HCT116 (cell line): Measurements from ENCODE around the gene HHIPL1.

Experiments used
- CEBPB ChIP-seq: IDR thresholded peaks from 2 replicates; pipeline ENCODE4 v1.6.1; 2012; ENCODE audit warnings: low read depth
- EZH2 ChIP-seq: fragments of 200-600 bp; sonication (generic); IDR thresholded peaks from 2 replicates; pipeline ENCODE4 v1.6.1; 2017; ENCODE audit warnings: antibody characterized with exemption, mixed run types
- EZH2phosphoT487 ChIP-seq: fragments of 200-600 bp; IDR thresholded peaks from 2 replicates; pipeline ENCODE4 v1.6.1; 2018; ENCODE audit warnings: antibody characterized with exemption, borderline replicate concordance
- FOSL1 ChIP-seq: IDR thresholded peaks from 2 replicates; pipeline ENCODE4 v1.6.1; 2012; ENCODE audit warnings: low read depth
- POLR2A ChIP-seq: IDR thresholded peaks from 2 replicates; pipeline ENCODE4 v1.7.0; 2011; ENCODE audit warnings: borderline replicate concordance; ENCODE audit not compliant: insufficient read depth, insufficient read length; ENCODE audit errors: extremely low read depth
- POLR2AphosphoS5 ChIP-seq: IDR thresholded peaks from 2 replicates; pipeline ENCODE4 v1.6.1; 2011; ENCODE audit warnings: mild to moderate bottlenecking, low read depth, low read length, moderate library complexity
- SIN3A ChIP-seq: IDR thresholded peaks from 2 replicates; pipeline ENCODE4 v1.6.1; 2012; ENCODE audit warnings: low read depth
- SRF ChIP-seq: IDR thresholded peaks from 2 replicates; pipeline ENCODE4 v1.6.1; 2012; ENCODE audit warnings: low read depth
- ZBTB33 ChIP-seq: IDR thresholded peaks from 2 replicates; pipeline ENCODE4 v1.6.1; 2011; ENCODE audit warnings: mild to moderate bottlenecking, low read length, moderate library complexity; ENCODE audit not compliant: insufficient replicate concordance; ENCODE audit errors: extremely low read depth
- ZFX ChIP-seq: fragments of 450-650 bp; IDR thresholded peaks from 2 replicates; pipeline ENCODE4 v1.6.1; 2017
- TF ChIP-seq, protein P1 (sequence below), 3 experiments: fragments of 200-600 bp in 1 of 3; sonication (generic) in 1 of 3; IDR thresholded peaks in 2 of 3; conservative IDR thresholded peaks in 1 of 3; 2 replicates each; pipeline ENCODE4 v1.5.1; 2012 to 2017; ENCODE audit warnings: low read depth in 2 of 3, low read length in 2 of 3, antibody characterized with exemption in 1 of 3, borderline replicate concordance in 1 of 3, control low read depth in 1 of 3, mild to moderate bottlenecking in 1 of 3, mixed read lengths in 1 of 3, mixed run types in 1 of 3, moderate library complexity in 1 of 3; ENCODE audit not compliant: insufficient read depth in 1 of 3

DNA sequence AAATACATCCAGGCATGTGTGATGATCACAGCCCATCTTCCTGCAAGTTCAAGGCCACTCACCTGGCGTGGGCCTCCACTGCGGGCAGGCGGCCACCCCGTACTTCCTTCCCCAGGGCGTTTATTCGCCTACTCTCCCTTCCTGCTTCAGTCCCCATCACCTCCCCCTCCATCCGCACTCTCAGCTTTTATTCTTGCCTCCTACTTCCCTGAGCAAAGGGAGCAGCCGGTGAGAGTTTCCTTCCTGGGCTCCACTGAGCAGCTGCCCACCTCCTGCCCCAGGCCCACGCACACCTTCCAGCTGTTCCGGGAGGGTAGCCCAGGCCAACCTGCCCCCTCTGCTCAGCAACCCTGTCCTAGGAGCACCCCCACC lies 43.3 kb downstream of the HHIPL1 start:
- no peak for TF ChIP-seq EZH2phosphoT487
- no peak for TF ChIP-seq EZH2
- TF ChIP-seq, protein P1, sequence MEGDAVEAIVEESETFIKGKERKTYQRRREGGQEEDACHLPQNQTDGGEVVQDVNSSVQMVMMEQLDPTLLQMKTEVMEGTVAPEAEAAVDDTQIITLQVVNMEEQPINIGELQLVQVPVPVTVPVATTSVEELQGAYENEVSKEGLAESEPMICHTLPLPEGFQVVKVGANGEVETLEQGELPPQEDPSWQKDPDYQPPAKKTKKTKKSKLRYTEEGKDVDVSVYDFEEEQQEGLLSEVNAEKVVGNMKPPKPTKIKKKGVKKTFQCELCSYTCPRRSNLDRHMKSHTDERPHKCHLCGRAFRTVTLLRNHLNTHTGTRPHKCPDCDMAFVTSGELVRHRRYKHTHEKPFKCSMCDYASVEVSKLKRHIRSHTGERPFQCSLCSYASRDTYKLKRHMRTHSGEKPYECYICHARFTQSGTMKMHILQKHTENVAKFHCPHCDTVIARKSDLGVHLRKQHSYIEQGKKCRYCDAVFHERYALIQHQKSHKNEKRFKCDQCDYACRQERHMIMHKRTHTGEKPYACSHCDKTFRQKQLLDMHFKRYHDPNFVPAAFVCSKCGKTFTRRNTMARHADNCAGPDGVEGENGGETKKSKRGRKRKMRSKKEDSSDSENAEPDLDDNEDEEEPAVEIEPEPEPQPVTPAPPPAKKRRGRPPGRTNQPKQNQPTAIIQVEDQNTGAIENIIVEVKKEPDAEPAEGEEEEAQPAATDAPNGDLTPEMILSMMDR (IDR thresholded peaks at IDR 0.05 in 2 of 3, conservative IDR thresholded peaks at IDR 0.05 in 1 of 3; ENCODE audit: borderline replicate concordance in 1 of 3, insufficient read depth in 1 of 3, low read depth in 2 of 3, low read length in 2 of 3), result no peak
- no peak for TF ChIP-seq POLR2A
- no peak for TF ChIP-seq SIN3A
- TF ChIP-seq ZFX, result no peak
- TF ChIP-seq ZBTB33, result no peak
- no peak for TF ChIP-seq FOSL1
- no peak for TF ChIP-seq SRF
- no peak for TF ChIP-seq CEBPB
- TF ChIP-seq POLR2AphosphoS5, result no peak
